ENCODE data around the gene PABPN1L. TPM values are rescaled to one million over a fixed set of nuclear protein-coding genes. Genes with fewer than 3 reads are reported as not detected.

The PABPN1L gene
- total and polyA plus RNA-seq, 12 donors, result 0.21 TPM; not detected in 11

DNA sequence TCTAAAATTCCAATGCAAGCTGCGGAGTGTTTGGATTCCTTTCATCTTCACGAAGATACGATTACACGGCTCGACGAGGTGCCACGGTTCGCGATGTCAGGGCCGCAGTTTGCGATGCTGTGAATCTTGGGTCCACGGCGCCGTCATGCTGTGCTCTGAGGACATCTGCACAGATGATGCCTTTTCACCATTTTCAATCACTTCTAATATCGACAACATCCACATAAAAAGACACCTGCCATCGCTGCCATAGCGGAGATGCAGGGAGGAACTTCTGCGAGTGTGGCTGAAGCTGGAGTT lies 47.9 kb downstream of the PABPN1L start:
- peaks cover 0 to 29% (median 7%) of the 10 kb centered on the region in 9 donors for H3K36me3 ChIP-seq
- H3K4me1 ChIP-seq, result peaks cover 0 to 3% (median 0%) of the 10 kb centered on the region in 9 donors
- no peak overlapping the region for H3K4me3 ChIP-seq
- WGBS, 2 donors, result 92% methylated on average over 18 of the region's 18 CpGs
- H3K27me3 ChIP-seq, result no peaks in the 10 kb centered on the region
- TF ChIP-seq, protein P1, sequence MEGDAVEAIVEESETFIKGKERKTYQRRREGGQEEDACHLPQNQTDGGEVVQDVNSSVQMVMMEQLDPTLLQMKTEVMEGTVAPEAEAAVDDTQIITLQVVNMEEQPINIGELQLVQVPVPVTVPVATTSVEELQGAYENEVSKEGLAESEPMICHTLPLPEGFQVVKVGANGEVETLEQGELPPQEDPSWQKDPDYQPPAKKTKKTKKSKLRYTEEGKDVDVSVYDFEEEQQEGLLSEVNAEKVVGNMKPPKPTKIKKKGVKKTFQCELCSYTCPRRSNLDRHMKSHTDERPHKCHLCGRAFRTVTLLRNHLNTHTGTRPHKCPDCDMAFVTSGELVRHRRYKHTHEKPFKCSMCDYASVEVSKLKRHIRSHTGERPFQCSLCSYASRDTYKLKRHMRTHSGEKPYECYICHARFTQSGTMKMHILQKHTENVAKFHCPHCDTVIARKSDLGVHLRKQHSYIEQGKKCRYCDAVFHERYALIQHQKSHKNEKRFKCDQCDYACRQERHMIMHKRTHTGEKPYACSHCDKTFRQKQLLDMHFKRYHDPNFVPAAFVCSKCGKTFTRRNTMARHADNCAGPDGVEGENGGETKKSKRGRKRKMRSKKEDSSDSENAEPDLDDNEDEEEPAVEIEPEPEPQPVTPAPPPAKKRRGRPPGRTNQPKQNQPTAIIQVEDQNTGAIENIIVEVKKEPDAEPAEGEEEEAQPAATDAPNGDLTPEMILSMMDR (IDR thresholded peaks at IDR 0.05), result no peak
- no peak overlapping the region for H3K27ac ChIP-seq
- intact Hi-C loops (cut with DNase I), result loop anchor here in 7 of 10 donors (5.0 to 10.0 kb wide), 7 partner anchors 34 to 356 kb away; partner anchors contain the start of genes CDH15 (in 2 of the 7), GALNS (in 1 of the 7) and TRAPPC2L (in 1 of the 7)
- DNase-seq (no peak), ATAC-seq (no peak)
- H3K9me3 ChIP-seq, result no peaks in the 10 kb centered on the region

DNA sequence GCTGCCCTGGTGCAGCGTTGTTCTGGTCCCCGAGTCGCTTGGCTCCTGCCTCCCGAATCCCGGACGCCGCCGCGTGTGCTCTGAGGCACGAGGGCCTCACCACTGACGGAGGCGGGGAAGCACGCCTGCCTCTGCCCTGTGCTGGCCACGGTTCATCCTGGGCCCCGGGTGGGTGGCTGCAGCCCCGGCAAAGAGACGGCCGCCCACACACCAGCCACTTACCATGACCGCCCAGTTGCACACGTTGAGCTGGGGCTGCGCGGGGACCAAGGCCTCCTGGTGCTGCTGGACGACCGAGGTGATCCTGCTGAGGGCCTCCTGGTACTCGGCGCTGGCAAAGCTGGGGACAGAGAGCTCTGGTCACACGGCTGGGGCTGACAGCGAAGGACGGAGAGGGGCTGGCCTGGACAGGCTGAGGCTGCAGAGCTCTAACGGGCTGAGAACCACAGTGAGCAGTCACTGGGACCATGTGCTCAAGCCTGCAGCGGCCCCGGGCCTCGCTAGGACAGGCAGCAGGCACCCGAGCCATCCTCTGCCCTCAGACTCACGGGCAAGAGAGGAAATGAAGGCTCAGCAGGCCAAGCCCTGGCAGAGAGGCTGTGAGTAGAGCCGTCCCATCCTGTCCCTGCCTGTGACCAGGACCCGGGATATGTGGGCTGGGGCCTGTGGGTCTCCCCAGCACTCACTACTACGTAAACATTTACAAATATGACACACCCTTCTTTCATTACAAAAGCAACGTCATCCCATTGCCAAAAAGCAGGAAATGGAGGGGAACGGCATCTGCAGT lies 48.5 kb downstream of the PABPN1L start:
- Histone ChIP-seq H3K9me3 (no peaks in the 10 kb centered on the region), H3K27me3 (no peaks in the 10 kb centered on the region), H3K36me3 (peaks cover 0 to 26% (median 7%) of the 10 kb centered on the region in 9 donors), H3K4me1 (peaks cover 0 to 8% (median 1%) of the 10 kb centered on the region in 9 donors), H3K4me3 (no peak overlapping the region), H3K27ac (no peak overlapping the region)
- DNase-seq, result no peak
- TF ChIP-seq, protein P1 (IDR thresholded peaks at IDR 0.05), result no peak
- no peak for ATAC-seq
- 90 to 91% methylated on average over 40 of the region's 40 CpGs for WGBS, 2 donors
- intact Hi-C loops (cut with DNase I), result loop anchor here in 7 of 10 donors (5.0 to 10.0 kb wide), 7 partner anchors 34 to 357 kb away; partner anchors contain the start of genes CDH15 (in 2 of the 7), GALNS (in 1 of the 7) and TRAPPC2L (in 1 of the 7)

DNA sequence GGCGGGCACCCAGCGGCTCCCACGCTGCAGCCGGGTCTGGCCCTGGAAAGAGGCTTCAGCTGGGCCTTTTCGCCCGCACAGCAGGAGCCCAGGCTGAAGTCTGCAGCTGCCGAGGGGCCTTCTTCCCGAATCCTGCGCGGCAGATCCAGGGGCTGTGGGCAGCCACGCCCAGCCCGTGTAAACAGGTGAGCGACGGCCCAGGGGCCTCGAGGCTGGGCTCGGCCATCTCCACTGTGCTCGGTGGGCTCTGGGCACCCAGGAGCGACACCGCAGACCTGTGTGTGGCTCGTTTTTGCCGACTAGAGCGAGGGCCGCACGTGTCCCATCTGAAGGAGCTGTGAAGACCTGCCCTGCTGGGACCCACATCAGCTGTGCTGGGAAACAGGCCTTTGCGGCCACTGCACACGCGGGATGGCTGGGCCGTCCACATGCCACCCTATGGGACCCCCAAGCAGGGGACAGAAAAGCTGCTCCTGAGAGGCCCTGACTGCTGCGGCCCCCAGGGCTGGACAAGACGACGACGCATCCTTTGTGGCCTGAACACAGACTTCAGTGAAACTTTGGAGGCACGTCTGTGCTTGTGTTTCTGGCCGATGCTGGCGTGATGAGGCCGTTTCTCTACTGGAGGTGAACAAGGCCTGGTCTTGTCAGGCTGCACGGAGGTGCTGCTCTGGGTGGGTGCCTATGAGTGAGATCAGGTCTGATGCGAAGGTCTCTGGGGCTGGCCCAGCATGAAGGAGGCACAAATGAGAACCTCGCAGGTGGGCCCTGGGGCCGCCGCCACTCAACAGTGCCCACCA lies 49.5 kb downstream of the PABPN1L start:
- intact Hi-C loops (cut with DNase I), result loop anchor here in 7 of 10 donors (5.0 to 10.0 kb wide), 7 partner anchors 35 to 358 kb away; partner anchors contain the start of genes CDH15 (in 2 of the 7), GALNS (in 1 of the 7) and TRAPPC2L (in 1 of the 7)
- Histone ChIP-seq H3K27me3 (no peaks in the 10 kb centered on the region), H3K4me1 (peaks cover 3 to 17% (median 12%) of the 10 kb centered on the region in 9 donors), H3K27ac (no peak overlapping the region), H3K4me3 (no peak overlapping the region), H3K36me3 (peaks cover 0 to 15% (median 2%) of the 10 kb centered on the region in 9 donors), H3K9me3 (no peaks in the 10 kb centered on the region)
- WGBS, 2 donors, result 91 to 92% methylated on average over 41 of the region's 41 CpGs
- DNase-seq (no peak), ATAC-seq (no peak)
- TF ChIP-seq, protein P1 (IDR thresholded peaks at IDR 0.05), result no peak

Measured in heart right ventricle (tissue), 16 donors.